NOMO-1 (cell line): ENCODE data around the gene C10orf71.

Experiments
- DNase-seq, 2 experiments: peaks; one replicate each; lab custom pipeline; 2025; ENCODE audit not compliant: unreplicated experiment in 2 of 2; lab: John Stamatoyannopoulos, UW

The C10orf71 gene

DNA sequence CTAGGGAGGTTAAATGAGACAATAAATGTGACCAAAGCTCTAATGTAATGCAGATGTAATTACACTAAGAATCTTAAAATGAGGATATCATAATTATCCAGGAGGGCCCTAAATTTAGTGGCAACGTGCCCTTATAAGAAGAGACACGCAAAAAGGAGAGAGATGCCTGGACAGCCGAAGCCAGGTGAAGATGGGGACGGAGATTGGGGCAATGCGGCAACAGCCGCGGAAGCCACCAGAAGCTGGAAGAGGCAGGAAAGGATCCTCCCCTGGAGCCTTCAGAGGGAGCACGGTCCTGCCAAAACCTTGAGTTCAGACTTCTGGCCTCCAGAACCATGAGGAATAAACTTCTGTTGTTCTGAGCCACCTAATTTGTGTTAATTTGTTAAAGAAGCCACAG, 25.3 kb upstream of the C10orf71 start:
- no peak for DNase-seq

DNA sequence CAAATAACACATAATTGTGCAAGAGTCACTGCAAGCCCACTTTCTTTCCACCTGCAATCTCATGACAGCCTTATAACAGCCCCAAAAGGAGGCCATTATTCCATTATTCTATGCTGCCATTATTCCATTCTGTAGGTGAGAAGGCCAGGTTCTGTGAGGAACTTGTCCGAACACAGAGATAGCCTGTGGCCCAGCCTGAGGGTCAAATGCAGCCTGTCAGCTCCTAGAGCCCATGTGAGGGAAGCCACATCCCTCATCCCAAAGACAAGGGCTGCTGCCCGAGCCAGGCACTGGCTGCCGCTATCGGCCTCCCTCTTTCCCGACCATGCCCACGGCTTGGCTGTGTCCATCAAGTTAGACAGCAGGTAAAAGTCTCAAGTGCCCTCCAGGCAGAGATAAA, 24.1 kb upstream of the C10orf71 start:
- DNase-seq: no peak

DNA sequence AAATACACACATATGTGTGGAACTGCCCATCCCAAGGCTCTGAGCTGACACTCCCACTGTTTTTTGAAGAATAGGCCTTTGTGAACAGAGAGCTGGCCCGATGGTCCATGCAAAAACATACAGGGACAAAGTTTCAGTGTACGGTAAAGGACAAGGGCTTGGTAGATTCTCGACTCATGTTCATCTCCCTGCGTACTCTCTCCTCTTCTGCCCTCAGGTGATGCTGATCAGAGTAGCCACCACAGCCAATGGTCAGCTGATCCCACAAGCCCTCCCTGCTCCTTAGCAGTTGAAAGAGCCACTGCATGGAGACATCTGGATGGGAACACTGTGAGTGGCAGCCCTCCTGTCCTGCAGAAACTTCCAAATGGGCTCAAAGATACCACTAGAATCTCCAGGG, 23.1 kb upstream of the C10orf71 start:
- no peak for DNase-seq

DNA sequence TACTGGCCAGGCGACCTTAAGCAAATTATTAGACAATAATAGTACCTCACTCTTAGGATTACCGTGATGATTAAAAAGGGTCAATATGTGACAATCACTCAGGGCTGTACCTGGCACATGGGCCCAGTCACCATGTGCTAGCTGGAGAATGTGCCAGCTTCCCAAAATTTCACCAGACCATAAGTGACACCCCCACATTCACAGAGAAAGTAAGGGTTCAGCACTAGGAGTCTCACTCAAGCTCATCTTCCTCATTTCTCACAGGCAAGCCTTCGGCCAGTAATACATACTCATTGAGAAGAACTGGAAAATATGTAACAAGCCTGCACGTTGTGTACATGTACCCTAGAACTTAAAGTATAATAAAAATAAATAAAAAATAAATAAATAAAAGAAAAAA, 22.4 kb upstream of the C10orf71 start:
- no peak for DNase-seq

DNA sequence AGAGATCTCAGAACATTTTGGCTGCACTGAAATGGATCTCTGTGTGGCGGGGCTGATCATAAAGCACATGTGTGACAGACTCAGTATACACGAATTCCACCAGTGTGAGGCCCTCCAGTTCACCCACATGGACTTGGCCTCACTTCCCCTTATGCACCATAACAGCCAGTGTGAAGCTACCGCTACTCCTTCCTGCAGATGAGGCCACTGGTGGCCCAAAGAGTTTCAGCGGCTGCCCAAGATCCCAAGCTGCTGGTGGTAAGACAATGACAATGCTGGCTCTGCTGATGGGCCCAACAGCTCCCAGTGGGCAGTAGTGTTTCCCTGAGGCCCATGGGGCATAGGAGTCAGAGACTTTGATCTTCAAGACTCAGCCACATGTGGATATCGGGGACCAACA, 21.0 kb upstream of the C10orf71 start:
- DNase-seq: peak; percentile 37 to 56

DNA sequence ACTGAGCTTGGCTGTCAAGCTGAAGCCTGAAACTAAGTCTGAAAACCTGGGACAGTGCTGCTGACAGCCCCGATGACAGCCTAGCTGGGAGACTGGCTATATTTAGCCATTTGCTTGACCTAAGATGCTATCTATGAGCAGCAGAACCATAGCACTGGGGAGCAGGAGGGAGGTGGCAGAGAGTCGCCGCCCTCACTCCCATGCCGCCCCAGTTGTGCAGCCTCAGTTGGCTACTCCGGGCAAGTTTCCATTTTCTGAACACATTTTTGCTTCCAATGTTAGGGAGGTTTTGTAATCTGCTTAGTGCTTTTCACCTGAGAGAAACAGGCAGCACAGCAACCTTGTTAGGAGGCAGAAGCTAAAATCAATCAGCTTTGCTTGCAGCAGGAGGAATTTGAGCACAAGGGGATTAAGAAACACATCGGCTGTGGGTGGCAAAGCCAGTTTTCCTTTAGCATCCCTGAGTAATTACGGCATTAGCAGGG, 20.4 kb upstream of the C10orf71 start:
- DNase-seq: no peak

DNA sequence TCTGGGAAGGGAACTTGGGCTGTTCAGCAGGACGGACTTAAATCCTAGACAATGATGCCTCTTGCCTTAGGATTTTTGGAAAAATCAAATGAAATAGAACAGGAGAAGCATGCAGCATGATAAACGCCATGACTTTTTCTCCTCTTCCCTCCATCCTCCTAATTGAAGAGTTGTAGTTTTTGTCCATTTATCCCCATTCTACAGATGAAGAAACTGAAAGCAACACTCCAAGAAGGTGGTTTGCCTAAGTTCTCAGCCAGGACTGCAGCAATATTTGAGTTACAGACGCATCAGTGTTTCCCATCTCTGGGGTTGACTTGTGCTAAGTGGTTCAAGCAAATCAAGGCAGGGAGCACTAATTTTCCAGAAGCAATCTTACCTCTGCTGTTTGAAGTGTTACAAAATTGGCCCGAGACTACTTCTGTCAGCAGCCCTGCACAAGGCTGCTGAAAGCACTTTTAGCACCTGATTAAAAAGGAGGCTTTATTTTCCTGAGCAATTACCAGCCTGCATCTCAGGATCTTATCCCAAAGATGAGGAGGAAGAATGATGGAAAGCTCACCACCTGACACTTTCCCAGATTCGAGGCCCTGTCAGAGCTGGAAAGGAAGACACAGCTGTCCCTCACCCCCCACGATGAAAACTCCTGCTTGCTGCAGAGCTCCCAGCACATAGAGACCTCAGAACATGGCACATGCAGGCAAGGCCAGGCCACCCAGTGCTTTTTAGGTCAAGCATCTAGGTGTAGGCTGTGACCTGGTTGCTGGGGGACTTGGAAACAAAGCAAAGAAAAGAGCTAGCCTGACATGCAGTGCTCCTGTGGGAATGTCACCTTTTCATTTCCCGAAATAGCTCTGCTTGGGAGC, 19.7 kb upstream of the C10orf71 start:
- DNase-seq: no peak

DNA sequence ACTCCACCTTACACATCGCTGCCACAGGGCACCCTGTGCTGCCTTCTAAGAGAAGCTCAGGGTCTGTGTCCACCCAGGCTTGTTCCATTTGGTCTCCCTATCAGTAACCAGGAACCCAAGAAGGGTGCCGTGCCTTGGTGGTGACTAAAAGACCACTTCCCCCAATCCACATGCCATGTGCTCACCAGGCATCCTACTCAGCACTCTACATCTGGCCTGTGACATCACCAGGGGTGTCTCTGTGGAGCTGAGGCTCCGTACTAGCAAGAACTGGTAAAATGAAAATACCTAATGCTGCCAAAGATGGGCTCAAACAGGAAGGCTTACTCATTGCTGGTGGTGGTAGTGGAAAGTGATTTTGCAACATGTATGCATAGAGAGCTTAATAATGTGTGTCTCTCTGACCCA, 19.0 kb upstream of the C10orf71 start:
- peak; percentile 7 to 29 for DNase-seq

DNA sequence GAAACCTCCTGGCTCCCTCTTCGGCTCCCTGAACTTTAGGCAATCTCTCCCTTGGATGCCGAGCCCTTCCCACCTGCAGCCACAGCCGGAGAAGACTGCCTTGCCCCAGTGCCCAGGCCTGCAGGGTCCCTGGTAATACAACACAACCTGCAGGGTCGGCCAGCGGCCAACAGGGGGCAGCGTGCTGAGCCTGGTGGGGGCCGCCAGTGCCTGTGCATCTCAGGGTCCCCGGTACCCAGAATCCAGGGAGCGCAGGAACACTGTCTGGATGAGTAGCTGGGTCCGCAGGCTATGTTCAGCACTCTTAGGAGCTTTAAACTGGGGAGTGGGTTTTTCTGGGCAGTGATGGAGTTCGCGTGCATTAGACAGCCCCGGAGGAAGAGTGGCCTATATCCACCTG, 17.5 kb upstream of the C10orf71 start:
- no peak for DNase-seq

DNA sequence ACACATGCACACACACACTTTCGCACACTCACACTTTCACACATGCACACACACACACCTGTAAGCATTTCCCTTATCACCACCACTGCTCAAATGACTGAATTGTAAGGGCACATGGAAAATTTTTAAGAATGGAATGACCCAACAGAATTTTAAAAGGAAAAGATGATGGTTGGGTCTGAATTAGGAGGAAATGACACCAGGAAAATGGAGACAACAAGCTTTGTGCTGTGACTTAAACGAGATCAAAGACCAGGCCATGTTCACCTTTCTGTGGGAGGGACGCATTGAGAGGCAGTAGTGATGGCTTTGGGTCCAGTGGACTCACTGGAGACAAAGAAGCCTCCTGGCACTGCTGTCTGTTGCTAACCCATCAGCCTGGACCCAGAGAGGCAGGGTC, 16.7 kb upstream of the C10orf71 start:
- DNase-seq: no peak

DNA sequence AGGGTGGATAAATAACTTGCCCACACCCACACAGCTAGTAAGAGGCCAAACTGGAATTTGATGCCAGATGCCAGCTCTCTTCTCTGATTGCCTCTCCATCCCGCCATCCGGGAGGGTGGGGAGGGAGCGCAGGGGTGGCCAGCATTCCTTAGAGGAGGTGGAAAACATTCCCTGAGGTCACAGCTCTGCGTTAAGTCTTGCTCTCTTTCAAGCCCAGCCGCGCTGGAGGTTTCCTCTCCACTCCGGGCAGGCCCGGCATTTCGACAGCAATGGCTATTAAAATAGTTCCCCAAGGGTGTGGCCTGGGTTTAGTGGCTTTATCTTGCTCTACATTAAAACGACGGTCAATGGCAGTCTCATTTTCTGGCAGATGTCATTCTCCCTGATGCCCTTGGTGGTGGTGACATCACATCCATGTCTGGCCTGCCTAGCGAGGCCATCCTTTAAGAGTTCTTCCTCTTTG, 16.1 kb upstream of the C10orf71 start:
- peak; percentile 30 to 77 for DNase-seq

DNA sequence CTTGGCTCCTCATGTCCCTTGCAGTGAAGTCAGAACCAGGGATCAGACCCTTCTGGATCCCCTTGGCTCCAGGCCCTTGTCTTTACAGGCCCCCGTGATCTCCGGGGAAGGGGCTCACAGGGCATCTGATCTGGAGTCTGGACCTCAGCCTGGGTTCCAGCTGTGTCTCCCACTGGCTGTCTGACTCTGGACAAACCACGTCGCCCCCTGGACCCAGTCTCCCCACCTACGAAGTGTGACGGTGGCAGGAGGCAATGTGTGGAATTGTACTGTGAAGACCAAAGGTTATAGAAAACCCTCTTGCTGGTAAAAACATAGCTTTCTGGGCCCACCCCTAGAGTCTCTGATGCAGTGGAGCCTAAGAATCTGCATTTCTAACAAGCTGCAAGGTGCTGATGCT, 15.5 kb upstream of the C10orf71 start:
- DNase-seq: no peak

DNA sequence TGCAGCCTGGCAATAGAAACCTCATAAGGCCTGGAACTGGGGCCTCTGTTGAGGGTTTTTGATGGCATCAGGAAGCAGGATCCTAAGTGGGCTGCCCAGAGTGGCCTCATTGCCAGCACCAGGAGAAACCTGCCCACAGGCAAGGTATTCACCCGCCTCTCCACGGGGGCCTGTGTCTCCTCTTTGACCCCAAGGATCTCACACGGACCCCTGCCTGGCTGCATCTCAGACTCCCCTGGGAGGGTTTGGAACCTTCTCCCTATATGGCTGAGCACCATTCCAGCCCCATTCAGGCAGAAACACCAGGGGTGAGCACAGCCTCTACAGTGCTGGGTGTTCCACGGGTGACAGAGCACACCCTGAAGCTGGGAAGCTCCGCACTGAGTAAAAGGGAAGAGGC, 14.6 kb upstream of the C10orf71 start:
- DNase-seq: no peak

DNA sequence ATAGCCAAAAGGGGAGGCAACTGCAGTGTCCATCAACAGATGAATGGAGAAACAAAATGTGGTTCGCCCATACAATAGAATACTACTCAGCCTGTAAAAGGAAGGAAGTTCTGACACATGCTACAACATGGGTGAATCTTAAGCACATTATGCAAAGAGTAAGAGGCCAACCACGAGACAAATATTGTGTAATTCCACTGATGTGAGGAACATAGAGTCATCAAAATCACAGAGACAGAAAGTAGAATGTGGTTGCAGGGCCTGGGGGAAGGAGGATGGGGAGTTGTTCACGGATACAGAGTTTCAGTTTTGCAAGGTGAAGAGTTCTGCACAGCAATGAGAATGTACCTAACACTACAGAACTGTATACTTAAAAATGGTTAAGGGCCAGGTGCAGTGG, 13.7 kb upstream of the C10orf71 start:
- peak; percentile 77 to 90 for DNase-seq

DNA sequence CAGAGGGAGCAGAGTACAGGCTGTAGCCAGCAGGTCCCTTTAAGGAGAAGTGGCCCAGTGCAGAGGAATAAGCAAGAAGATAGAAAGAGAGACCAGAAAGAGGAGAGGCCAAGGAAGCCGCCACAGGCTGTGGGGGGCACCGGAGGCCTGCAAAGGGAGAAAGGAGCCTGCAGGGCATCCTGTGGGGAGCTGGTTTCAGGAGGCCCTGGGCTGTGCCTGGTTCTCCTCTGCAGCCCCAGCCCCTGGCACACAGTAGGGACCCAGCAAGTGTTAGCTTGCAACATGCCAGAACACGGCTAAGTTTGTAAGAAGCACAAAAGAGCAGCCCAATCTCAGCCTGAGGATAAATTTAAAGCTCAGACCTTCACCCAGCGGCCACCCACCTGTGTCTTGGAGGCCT, 12.3 kb upstream of the C10orf71 start:
- DNase-seq: no peak

DNA sequence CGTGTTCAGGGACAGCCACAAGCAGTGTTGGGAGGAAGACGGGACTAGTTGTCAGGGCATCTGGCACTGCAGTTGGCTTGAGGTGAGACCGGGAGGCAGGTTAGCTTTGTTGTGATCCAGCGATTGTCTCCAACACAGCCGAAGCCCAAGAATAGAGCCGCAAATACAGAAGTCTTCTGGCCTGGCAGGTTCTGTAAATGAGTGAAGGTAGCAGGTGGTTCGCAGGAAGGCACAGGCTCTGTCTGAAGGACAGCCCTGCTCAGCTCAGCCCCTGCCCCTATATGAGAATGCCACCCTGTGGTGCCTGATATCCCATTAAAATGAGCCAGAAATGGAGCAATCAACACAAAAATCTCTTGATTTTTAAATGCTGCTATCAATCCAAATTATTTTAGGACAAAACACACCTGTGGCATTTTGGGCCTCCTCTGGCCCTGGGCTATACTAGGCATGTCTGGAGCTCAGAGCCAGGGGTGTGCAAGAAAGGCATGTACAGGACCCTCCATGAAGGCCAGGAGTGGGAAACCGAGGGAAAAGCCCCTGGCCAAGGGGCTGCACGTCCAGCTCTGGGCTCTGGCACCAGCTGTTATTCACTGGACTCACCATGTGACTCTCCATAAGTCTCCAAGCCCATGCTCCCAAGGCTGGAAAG, 11.2 kb upstream of the C10orf71 start:
- no peak for DNase-seq

DNA sequence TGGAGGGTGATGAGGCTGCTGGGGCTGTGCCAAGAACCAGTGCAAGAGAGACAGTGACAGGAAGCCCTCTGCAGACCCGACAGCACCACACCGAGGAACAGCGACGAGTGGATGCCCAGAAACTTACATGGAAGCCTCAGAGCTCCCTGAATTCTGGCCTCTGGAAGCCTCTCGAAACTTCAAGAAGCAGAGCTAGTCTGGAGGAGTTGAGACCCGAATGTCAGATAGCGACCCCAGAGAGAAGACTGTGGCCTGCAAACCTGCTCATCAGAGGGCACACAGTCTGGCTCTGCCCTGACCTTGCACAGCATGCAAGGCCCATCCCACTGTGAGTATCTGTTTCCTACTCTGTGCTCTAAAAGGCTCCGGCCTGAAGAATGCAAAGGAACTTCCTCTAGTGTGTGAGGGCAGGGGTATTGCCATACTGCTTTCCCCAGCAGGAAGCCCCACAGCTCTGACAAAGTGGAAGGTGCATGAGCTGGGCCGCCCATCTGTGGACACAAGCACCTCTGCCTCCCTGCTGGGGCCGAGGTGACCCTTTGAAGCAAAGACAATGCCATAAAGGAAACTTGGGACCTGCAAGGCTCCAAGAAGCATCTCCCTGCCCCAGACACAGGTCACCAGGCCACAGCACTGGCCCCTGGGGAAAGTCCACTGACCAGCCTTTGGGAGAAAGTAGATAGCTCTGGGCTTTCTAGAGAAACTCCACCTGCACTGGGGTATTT, 10.5 kb upstream of the C10orf71 start:
- no peak for DNase-seq

DNA sequence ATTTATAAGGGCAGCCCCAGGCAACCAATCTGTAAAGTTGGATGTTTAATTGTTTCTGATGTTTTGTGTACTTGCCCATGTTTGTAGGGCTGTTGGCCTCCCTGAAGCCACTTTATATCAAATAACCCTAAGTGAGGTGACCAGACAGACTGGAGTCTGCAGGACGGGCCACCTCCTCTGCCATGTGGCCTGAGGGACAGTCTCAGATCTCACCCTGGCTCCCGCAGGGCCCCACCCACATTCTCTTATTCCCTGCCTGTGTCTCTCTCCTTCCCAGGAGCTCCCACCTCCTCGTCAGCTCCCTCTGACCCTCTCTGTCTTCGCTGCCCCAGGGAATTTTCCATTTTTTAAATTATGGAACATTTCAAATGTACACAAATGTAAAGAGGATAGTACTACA, 9.5 kb upstream of the C10orf71 start:
- DNase-seq: no peak

DNA sequence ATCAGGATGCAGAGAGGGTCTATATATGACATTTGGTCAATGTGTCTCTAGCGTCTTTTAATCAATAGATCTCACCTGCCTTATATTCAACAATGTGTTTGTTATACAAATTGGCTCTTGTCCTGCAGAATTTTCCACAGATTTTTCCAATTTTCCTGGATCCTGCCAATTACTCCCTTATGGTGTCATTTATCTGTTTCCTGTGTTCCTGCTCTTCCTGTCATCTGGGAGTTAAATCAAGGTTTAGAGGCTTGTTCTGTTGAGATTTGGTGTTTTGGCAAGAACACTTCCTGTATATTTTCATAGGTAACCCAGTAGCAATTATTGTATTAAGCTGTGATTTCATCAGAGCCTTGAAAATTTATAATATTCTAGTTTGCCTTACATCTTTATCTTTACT, 8.8 kb upstream of the C10orf71 start:
- DNase-seq: no peak

DNA sequence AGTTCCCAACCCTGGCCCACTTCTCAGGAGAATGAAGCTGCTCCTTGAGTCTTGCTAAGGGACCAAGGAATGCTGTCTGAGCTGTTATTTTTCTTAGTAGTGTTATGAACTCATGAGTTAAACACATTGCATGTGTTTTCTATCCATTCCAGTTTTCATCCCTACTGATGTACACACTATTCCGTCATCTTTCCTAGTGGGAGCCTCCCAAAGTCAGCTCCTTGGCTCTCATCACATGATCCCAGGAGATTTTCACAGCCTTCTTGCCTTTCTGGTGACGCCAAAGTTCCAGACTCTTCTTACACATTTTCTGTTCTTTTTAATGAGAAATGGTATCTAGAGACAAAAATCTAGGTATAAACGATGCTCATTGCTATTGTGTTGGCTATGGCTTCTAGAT, 8.4 kb upstream of the C10orf71 start:
- DNase-seq: no peak

DNA sequence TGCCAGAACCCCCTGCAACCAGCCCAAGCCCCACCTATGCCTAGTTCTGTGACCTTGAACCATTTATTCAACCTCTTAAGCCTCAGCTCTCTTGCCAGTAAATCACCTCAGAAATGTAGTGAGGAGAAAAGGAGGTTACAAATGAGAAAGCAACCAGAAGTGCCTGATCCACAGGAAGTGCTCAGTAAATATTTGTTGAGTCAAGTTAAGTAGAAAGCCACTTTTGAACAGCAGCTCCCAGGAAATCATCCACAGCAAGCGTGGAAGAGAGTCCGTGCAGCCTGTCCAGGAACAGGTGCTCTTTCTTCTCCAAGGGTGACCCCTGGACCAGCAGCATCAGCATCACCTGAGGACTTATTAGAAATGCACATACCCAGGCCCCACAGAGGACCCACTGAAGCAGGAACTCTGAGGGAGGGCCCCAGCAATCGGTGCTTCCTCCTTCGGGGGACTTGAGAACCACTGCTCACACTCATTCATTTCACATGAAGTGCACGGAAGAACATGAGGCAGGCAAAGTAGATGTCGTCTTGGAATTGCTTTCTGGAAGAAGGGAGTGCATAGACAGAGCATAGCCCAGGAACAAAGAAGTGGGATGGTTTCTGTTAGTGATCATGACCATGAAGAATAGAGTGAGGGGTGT, 6.3 kb upstream of the C10orf71 start:
- no peak for DNase-seq
